Measurements from ENCODE around the gene CARD10. TPM values are rescaled to one million over a fixed set of nuclear protein-coding genes. Genes with fewer than 3 reads are reported as not detected.

The CARD10 gene
- total and polyA plus RNA-seq, 2 of the 8 experiments (the other 6 are each of a cell fraction or from before 2014, with no cell fraction given): 13.5 to 14.4 TPM

DNA sequence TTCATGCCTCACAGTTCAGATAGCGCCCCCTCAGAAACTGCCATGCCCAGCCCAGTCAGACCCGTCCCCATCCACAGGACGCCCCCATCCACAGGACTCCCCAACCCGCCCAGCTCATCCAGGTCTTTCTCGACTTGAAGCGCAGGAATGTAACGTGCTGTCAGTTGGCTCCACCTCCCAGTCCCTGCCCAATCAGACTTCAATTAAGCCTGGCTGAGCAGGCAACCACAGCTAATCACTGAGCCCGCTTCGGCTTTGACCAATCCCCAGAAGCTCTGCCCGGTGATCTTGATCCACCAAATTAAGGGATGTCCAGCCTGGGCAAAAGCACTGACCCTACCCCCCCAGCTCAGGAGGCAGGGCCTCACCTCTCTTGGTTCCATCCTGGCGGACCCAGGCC lies 22.6 kb downstream of the CARD10 start:
- Histone ChIP-seq H4K5ac (ENCODE audit: insufficient read length, low read depth, low read length) (no peak overlapping the region), H3K4me1 (replicated peaks in 1 of 4; ENCODE audit: control insufficient read depth in 3 of 4, insufficient read depth in 4 of 4, low read length in 3 of 4) (peaks cover 0 to 16% (median 9%) of the 10 kb centered on the region in 4 experiments; a peak in 5 of 7 replicates), H4K8ac (ENCODE audit: extremely low read depth, insufficient read depth, low read length) (no peak overlapping the region), H3K56ac (replicated peaks; ENCODE audit: insufficient read length, low read depth, low read length) (no peak overlapping the region), H3K79me1 (ENCODE audit: low read depth, low read length) (no peaks in the 10 kb centered on the region), H2BK120ac (replicated peaks; ENCODE audit: low read depth, low read length) (no peak overlapping the region), H2BK12ac (ENCODE audit: low read depth, low read length) (no peak overlapping the region), H3K4ac (replicated peaks; ENCODE audit: insufficient read length, low read depth, low read length) (no peak overlapping the region), H3K36me3 (ENCODE audit: control insufficient read depth in 2 of 4, insufficient read depth in 4 of 4, low read length in 3 of 4) (no peaks in the 10 kb centered on the region), H2AFZ (ENCODE audit: low read length) (no peak overlapping the region), H4K91ac (replicated peaks; ENCODE audit: insufficient read length, low read length) (no peak overlapping the region), H3K23me2 (ENCODE audit: low read depth, low read length) (no peaks in the 10 kb centered on the region), H2BK20ac (ENCODE audit: low read length) (no peak overlapping the region), H3K27ac (ENCODE audit: low read depth, low read length) (no peak overlapping the region), H3K27me3 (replicated peaks in 1 of 4; ENCODE audit: control insufficient read depth in 3 of 4, extremely low read depth in 1 of 4, insufficient read depth in 3 of 4, low read length in 3 of 4) (no peaks in the 10 kb centered on the region), H3K18ac (ENCODE audit: extremely low read depth, low read length) (no peak overlapping the region), H3K9me3 (ENCODE audit: insufficient read depth in 2 of 2, low read depth in 1 of 2, low read length in 1 of 2) (no peaks in the 10 kb centered on the region), H3K9ac (replicated peaks in 1 of 4; ENCODE audit: extremely low read depth in 1 of 4, low read depth in 3 of 4, low read length in 3 of 4) (no peak overlapping the region), H3K14ac (ENCODE audit: insufficient read length) (no peak overlapping the region), H3K23ac (ENCODE audit: insufficient read length) (no peak overlapping the region), H3K4me3 (ENCODE audit: extremely low read depth in 1 of 4, insufficient read depth in 2 of 4, low read depth in 3 of 4, low read length in 4 of 4) (no peak overlapping the region), H2BK15ac (ENCODE audit: low read length) (no peak overlapping the region), H3K79me2 (ENCODE audit: control insufficient read depth in 1 of 2, insufficient read depth in 2 of 2, low read length in 2 of 2) (no peaks in the 10 kb centered on the region), H3K4me2 (ENCODE audit: insufficient read depth in 1 of 2, low read depth in 2 of 2, low read length in 2 of 2) (no peak overlapping the region), H2BK5ac (ENCODE audit: low read depth, low read length) (no peak overlapping the region), H2AK5ac (ENCODE audit: low read depth, low read length) (no peak overlapping the region), H4K20me1 (replicated peaks in 1 of 2; ENCODE audit: control insufficient read depth in 1 of 2, insufficient read depth in 2 of 2, low read length in 2 of 2) (no peaks in the 10 kb centered on the region)
- FAIRE-seq (no peak), DNase-seq (ENCODE audit: low read depth in 1 of 2, low spot score in 2 of 2) (no peak)
- ChIA-PET CTCF (ENCODE audit: partially characterized antibody) (interaction anchor here (1.0 to 21.5 kb wide), 10 partner anchors 10 to 96 kb away, joined by 3 to 312 read pairs (median 10); partner anchors contain the start of gene MFNG), POLR2A (ENCODE audit: partially characterized antibody) (interaction anchor here (0.9 to 2.3 kb wide), 2 partner anchors 10 to 16 kb away, joined by 3 to 6 read pairs; partner anchors contain the start of gene MFNG)
- 79% methylated on average over 10 of the region's 11 CpGs; no CpG with 5 or more reads in 1 of the 2 experiments for WGBS, 2 experiments (ENCODE audit: extremely low coverage in 1 of 2, insufficient coverage in 1 of 2, insufficient read length in 1 of 2, insufficient replicate concordance in 2 of 2, low coverage in 1 of 2, low lambda C conversion rate in 2 of 2, missing lambda C conversion rate in 1 of 2)
- no peak for TF ChIP-seq CREB1 (IDR thresholded peaks at IDR 0.05)
- TF ChIP-seq, protein P1, sequence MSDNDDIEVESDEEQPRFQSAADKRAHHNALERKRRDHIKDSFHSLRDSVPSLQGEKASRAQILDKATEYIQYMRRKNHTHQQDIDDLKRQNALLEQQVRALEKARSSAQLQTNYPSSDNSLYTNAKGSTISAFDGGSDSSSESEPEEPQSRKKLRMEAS (IDR thresholded peaks at IDR 0.05): peak; percentile 75
- TF ChIP-seq, protein P2, sequence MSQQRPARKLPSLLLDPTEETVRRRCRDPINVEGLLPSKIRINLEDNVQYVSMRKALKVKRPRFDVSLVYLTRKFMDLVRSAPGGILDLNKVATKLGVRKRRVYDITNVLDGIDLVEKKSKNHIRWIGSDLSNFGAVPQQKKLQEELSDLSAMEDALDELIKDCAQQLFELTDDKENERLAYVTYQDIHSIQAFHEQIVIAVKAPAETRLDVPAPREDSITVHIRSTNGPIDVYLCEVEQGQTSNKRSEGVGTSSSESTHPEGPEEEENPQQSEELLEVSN (IDR thresholded peaks at IDR 0.05): peak; percentile 86
